Thoracic aorta (tissue), 2 donors: Measurements from ENCODE around the gene HSF2BP. TPM values are rescaled to one million over a fixed set of nuclear protein-coding genes. Genes with fewer than 3 reads are reported as not detected.

Experiments used
- ATAC-seq: fragments of 150-250 bp; one replicate; pipeline ENCODE4 v1.8.0; 2017; ENCODE audit warnings: low read depth; ENCODE audit not compliant: insufficient number of reproducible peaks, low FRiP score
- DNase-seq: peaks from one replicate; pipeline ENCODE4 v3.0.0-alpha.2; 2020; ENCODE audit warnings: low spot score
- H3K27ac ChIP-seq, 2 donors: fragments of 200-600 bp; sonication (generic); 1 replicate in 1 of 2; 2 replicates in 1 of 2; pipeline ENCODE4 v1.5.1; 2016; ENCODE audit warnings: mild to moderate bottlenecking in 2 of 2, moderate library complexity in 2 of 2
- H3K27me3 ChIP-seq: fragments of 200-600 bp; sonication (generic); replicated peaks from 2 replicates; pipeline ENCODE4 v1.6.0; 2016; ENCODE audit warnings: mild to moderate bottlenecking; ENCODE audit not compliant: insufficient read depth
- H3K36me3 ChIP-seq: fragments of 200-600 bp; sonication (generic); one replicate; pipeline ENCODE4 v1.5.1; 2016
- H3K4me1 ChIP-seq, 2 donors: fragments of 200-600 bp; sonication (generic); 1 replicate in 1 of 2; 2 replicates in 1 of 2; pipeline versions ENCODE4 v1.5.1 to v1.6.0; 2016; ENCODE audit warnings: low read depth in 2 of 2, mild to moderate bottlenecking in 1 of 2; ENCODE audit not compliant: control insufficient read depth in 1 of 2
- H3K4me3 ChIP-seq: fragments of 200-600 bp; sonication (generic); 2 replicates; pipeline ENCODE4 v1.5.1; 2016; ENCODE audit warnings: mild to moderate bottlenecking
- H3K9me3 ChIP-seq: fragments of 200-600 bp; sonication (generic); 2 replicates; pipeline ENCODE4 v1.5.1; 2016
- total RNA-seq, 2 donors: library from RNA; depleted of rRNA; stranded (reverse); fragments of >200 nt; gene quantifications; one replicate each; pipeline versions ENCODE4 v1.1.0 to v1.2.3, GENCODE V29; 2016
- TF ChIP-seq, protein P1 (sequence below): fragments of 200-600 bp; sonication (generic); IDR thresholded peaks from one replicate; pipeline ENCODE4 v1.5.1; 2019; ENCODE audit warnings: antibody characterized with exemption

Gene HSF2BP
- total RNA-seq, 2 donors from 2014 or later = 0.78 TPM; not detected in 1

DNA sequence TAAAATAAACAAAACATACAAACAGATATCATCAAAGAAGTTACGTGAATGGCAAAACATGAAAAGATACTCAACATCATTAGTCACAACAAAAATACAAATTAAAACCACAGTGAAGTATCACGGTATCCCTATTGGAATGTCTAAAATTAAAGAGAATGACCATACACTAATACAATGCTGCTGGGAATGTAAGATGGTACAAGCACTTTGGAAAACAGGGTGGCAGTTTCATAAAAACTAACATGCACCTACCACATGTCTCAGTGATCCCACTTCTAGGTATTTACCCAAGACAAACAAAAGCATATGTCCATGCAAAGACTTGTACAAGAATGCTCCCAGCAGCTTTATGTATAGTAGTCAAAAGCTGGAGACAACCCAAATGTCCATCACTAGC, 69.1 kb downstream of the HSF2BP start:
- DNase-seq (no peak), ATAC-seq (no peak)
- no peaks in the 10 kb centered on the region for H3K36me3 ChIP-seq
- H3K9me3 ChIP-seq = no peaks in the 10 kb centered on the region
- H3K4me1 ChIP-seq = peaks cover 13 to 19% of the 10 kb centered on the region in 2 donors
- TF ChIP-seq, protein P1, sequence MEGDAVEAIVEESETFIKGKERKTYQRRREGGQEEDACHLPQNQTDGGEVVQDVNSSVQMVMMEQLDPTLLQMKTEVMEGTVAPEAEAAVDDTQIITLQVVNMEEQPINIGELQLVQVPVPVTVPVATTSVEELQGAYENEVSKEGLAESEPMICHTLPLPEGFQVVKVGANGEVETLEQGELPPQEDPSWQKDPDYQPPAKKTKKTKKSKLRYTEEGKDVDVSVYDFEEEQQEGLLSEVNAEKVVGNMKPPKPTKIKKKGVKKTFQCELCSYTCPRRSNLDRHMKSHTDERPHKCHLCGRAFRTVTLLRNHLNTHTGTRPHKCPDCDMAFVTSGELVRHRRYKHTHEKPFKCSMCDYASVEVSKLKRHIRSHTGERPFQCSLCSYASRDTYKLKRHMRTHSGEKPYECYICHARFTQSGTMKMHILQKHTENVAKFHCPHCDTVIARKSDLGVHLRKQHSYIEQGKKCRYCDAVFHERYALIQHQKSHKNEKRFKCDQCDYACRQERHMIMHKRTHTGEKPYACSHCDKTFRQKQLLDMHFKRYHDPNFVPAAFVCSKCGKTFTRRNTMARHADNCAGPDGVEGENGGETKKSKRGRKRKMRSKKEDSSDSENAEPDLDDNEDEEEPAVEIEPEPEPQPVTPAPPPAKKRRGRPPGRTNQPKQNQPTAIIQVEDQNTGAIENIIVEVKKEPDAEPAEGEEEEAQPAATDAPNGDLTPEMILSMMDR = no peak
- no peaks in the 10 kb centered on the region for H3K27me3 ChIP-seq
- H3K4me3 ChIP-seq = no peak overlapping the region
- H3K27ac ChIP-seq = no peak overlapping the region

DNA sequence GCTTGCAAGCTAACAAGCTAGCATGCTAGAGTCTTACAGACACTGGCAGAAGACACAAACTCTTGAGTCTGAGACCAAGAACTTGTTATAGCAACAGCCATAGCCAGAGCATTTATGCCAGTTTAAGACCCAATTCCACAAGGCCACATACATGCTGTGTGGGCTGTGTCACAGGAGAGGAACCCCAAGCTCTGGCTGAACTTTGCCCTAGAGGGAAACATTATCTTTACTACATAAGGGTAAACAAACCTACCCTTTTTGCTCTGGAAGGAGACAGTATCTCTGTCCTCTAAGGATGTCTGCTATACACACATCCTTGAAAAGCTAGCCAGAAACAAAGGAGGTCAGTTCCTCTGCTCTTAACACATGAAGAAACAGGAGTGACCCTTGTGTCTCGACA, 70.3 kb downstream of the HSF2BP start:
- Histone ChIP-seq H3K36me3 (no peaks in the 10 kb centered on the region), H3K9me3 (no peaks in the 10 kb centered on the region), H3K27ac (no peak overlapping the region), H3K27me3 (no peaks in the 10 kb centered on the region), H3K4me1 (peaks cover 13 to 22% of the 10 kb centered on the region in 2 donors), H3K4me3 (no peak overlapping the region)
- TF ChIP-seq, protein P1 = no peak
- DNase-seq = no peak
- no peak for ATAC-seq

- Histone ChIP-seq H3K27me3 (no peaks in the 10 kb centered on the region), H3K36me3 (no peaks in the 10 kb centered on the region), H3K27ac (peak overlapping the region; percentile 75 to 76), H3K9me3 (no peaks in the 10 kb centered on the region), H3K4me3 (peak overlapping the region; percentile 9), H3K4me1 (peaks cover 13 to 22% of the 10 kb centered on the region in 2 donors)
- peak; percentile 64 for DNase-seq
- peak; percentile 95 for ATAC-seq
- TF ChIP-seq, protein P1 = no peak
Measured at GRCh38 chr21:43585924-43586413, 73.3 kb downstream of the HSF2BP start.

- no peak for ATAC-seq
- TF ChIP-seq, protein P1 = no peak
- Histone ChIP-seq H3K27ac (peak overlapping the region; percentile 75 to 76), H3K4me1 (peaks cover 13 to 22% of the 10 kb centered on the region in 2 donors), H3K9me3 (no peaks in the 10 kb centered on the region), H3K27me3 (no peaks in the 10 kb centered on the region), H3K4me3 (peak overlapping the region; percentile 9), H3K36me3 (no peaks in the 10 kb centered on the region)
- no peak for DNase-seq
Measured at GRCh38 chr21:43585514-43585913, 73.8 kb downstream of the HSF2BP start.

DNA sequence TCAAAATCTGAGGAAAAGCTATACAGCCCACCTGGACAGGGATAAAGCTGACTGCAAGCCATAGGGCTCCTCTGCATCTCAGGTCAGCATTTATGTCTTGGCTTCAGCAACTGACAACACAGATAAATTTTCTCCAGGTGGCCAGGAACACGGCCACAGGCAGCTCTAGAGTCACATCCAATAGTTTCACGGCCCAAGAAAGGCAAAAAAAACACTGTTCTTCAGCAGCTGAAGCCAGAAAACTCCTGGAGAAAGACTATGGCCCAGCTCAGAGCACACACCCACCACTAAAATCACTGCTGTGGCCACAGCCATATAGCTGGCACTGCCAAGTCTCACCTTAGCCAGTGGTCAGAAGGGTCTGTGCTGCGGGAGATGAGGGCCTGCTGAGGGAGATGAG, 77.8 kb downstream of the HSF2BP start:
- Histone ChIP-seq H3K27me3 (no peaks in the 10 kb centered on the region), H3K9me3 (no peaks in the 10 kb centered on the region), H3K4me1 (peaks cover 9 to 14% of the 10 kb centered on the region in 2 donors), H3K4me3 (no peak overlapping the region), H3K27ac (no peak overlapping the region), H3K36me3 (no peaks in the 10 kb centered on the region)
- TF ChIP-seq, protein P1 = no peak
- no peak for ATAC-seq
- no peak for DNase-seq
